Measurements from ENCODE around the gene SPSB1.

SPSB1 gene

GRCh38 chr1:9316512-9316911 is 23.8 kb downstream of the SPSB1 start:
- Mint-ChIP-seq H3K27ac (no peak overlapping the region), H3K9me3 (no peaks in the 10 kb centered on the region), H3K4me3 (no peak overlapping the region), H3K36me3 (ENCODE audit: insufficient read depth) (no peaks in the 10 kb centered on the region), H3K27me3 (peaks cover 0 to 15% of the 10 kb centered on the region in 2 donors), H3K4me1 (ENCODE audit: low read depth in 2 of 2) (peaks cover 9 to 16% of the 10 kb centered on the region in 2 donors)
- DNase-seq (no peak), ATAC-seq (replicated peaks) (no peak)

GRCh38 chr1:9317072-9317471 is 24.4 kb downstream of the SPSB1 start:
- Mint-ChIP-seq H3K27ac (peak overlapping the region in 1 of 2 donors; percentile 44), H3K4me3 (no peak overlapping the region), H3K4me1 (ENCODE audit: low read depth in 2 of 2) (peaks cover 9 to 18% of the 10 kb centered on the region in 2 donors)

GRCh38 chr1:9317591-9318417 is 25.1 kb downstream of the SPSB1 start:
- H3K36me3 Mint-ChIP-seq (ENCODE audit: insufficient read depth): no peaks in the 10 kb centered on the region
- DNase-seq (no peak), ATAC-seq (replicated peaks) (no peak)
- H3K27ac Mint-ChIP-seq: no peak overlapping the region
- peaks cover 9 to 18% of the 10 kb centered on the region in 2 donors for H3K4me1 Mint-ChIP-seq (ENCODE audit: low read depth in 2 of 2)
- H3K27me3 Mint-ChIP-seq: peaks cover 0 to 15% of the 10 kb centered on the region in 2 donors
- peak overlapping the region in 1 of 2 donors; percentile 21 for H3K4me3 Mint-ChIP-seq
- no peaks in the 10 kb centered on the region for H3K9me3 Mint-ChIP-seq

More at GRCh38 chr1:9317072-9317471, 24.4 kb downstream of the SPSB1 start:
- H3K36me3 Mint-ChIP-seq (ENCODE audit: insufficient read depth): no peaks in the 10 kb centered on the region
- H3K27me3 Mint-ChIP-seq: peaks cover 0 to 15% of the 10 kb centered on the region in 2 donors
- DNase-seq: no peak
- no peaks in the 10 kb centered on the region for H3K9me3 Mint-ChIP-seq
- ATAC-seq (replicated peaks): no peak

- Mint-ChIP-seq H3K9me3 (no peaks in the 10 kb centered on the region), H3K27me3 (peaks cover 0 to 15% of the 10 kb centered on the region in 2 donors), H3K36me3 (ENCODE audit: insufficient read depth) (no peaks in the 10 kb centered on the region), H3K27ac (no peak overlapping the region), H3K4me3 (no peak overlapping the region), H3K4me1 (ENCODE audit: low read depth in 2 of 2) (peaks cover 9 to 18% of the 10 kb centered on the region in 2 donors)
- DNase-seq (no peak), ATAC-seq (replicated peaks) (no peak)
Observed at GRCh38 chr1:9319208-9319788, 26.6 kb downstream of the SPSB1 start.

GRCh38 chr1:9319789-9320519 is 27.3 kb downstream of the SPSB1 start:
- no peak overlapping the region for H3K4me3 Mint-ChIP-seq
- no peaks in the 10 kb centered on the region for H3K36me3 Mint-ChIP-seq (ENCODE audit: insufficient read depth)
- H3K4me1 Mint-ChIP-seq (ENCODE audit: low read depth in 2 of 2): peaks cover 9 to 16% of the 10 kb centered on the region in 2 donors
- H3K27ac Mint-ChIP-seq: no peak overlapping the region
- DNase-seq (no peak), ATAC-seq (replicated peaks) (no peak)
- no peaks in the 10 kb centered on the region for H3K9me3 Mint-ChIP-seq
- H3K27me3 Mint-ChIP-seq: peaks cover 0 to 13% of the 10 kb centered on the region in 2 donors

GRCh38 chr1:9320520-9321479 is 28.1 kb downstream of the SPSB1 start:
- DNase-seq: no peak
- H3K36me3 Mint-ChIP-seq (ENCODE audit: insufficient read depth): no peaks in the 10 kb centered on the region

GRCh38 chr1:9321480-9321849 is 28.8 kb downstream of the SPSB1 start:
- Mint-ChIP-seq H3K27me3 (peaks cover 0 to 8% of the 10 kb centered on the region in 2 donors), H3K36me3 (ENCODE audit: insufficient read depth) (no peaks in the 10 kb centered on the region), H3K9me3 (no peaks in the 10 kb centered on the region), H3K4me1 (ENCODE audit: low read depth in 2 of 2) (peaks cover 0 to 5% of the 10 kb centered on the region in 2 donors), H3K4me3 (no peak overlapping the region), H3K27ac (no peak overlapping the region)
- DNase-seq: no peak
- no peak for ATAC-seq (replicated peaks)

More at GRCh38 chr1:9320520-9321479, 28.1 kb downstream of the SPSB1 start:
- peaks cover 0 to 11% of the 10 kb centered on the region in 2 donors for H3K27me3 Mint-ChIP-seq
- H3K4me1 Mint-ChIP-seq (ENCODE audit: low read depth in 2 of 2): peaks cover under 1 to 7% of the 10 kb centered on the region in 2 donors
- ATAC-seq (replicated peaks): no peak
- H3K27ac Mint-ChIP-seq: no peak overlapping the region
- no peak overlapping the region for H3K4me3 Mint-ChIP-seq
- H3K9me3 Mint-ChIP-seq: no peaks in the 10 kb centered on the region

GRCh38 chr1:9321986-9322660 is 29.4 kb downstream of the SPSB1 start:
- Mint-ChIP-seq H3K4me1 (ENCODE audit: low read depth in 2 of 2) (peaks cover 0 to 5% of the 10 kb centered on the region in 2 donors), H3K36me3 (ENCODE audit: insufficient read depth) (no peaks in the 10 kb centered on the region), H3K27ac (no peak overlapping the region), H3K27me3 (peaks cover 0 to 8% of the 10 kb centered on the region in 2 donors), H3K9me3 (no peaks in the 10 kb centered on the region), H3K4me3 (no peak overlapping the region)
- ATAC-seq (replicated peaks): no peak
- no peak for DNase-seq

- Mint-ChIP-seq H3K27me3 (peaks cover 0 to 8% of the 10 kb centered on the region in 2 donors), H3K4me1 (ENCODE audit: low read depth in 2 of 2) (peaks cover 0 to 5% of the 10 kb centered on the region in 2 donors), H3K4me3 (no peak overlapping the region), H3K27ac (no peak overlapping the region), H3K9me3 (no peaks in the 10 kb centered on the region), H3K36me3 (ENCODE audit: insufficient read depth) (no peaks in the 10 kb centered on the region)
- no peak for DNase-seq
- no peak for ATAC-seq (replicated peaks)
Observed at GRCh38 chr1:9322661-9323244, 30.1 kb downstream of the SPSB1 start.

GRCh38 chr1:9324246-9325096 is 31.8 kb downstream of the SPSB1 start:
- peaks cover 0 to 3% of the 10 kb centered on the region in 2 donors for H3K4me1 Mint-ChIP-seq (ENCODE audit: low read depth in 2 of 2)
- no peak for ATAC-seq (replicated peaks)
- no peak for DNase-seq
- H3K27ac Mint-ChIP-seq: no peak overlapping the region
- no peak overlapping the region for H3K4me3 Mint-ChIP-seq
- H3K9me3 Mint-ChIP-seq: no peaks in the 10 kb centered on the region
- no peaks in the 10 kb centered on the region for H3K36me3 Mint-ChIP-seq (ENCODE audit: insufficient read depth)
- peaks cover 0 to 8% of the 10 kb centered on the region in 2 donors for H3K27me3 Mint-ChIP-seq

- Mint-ChIP-seq H3K9me3 (no peaks in the 10 kb centered on the region), H3K27me3 (peaks cover 0 to 8% of the 10 kb centered on the region in 2 donors), H3K4me1 (ENCODE audit: low read depth in 2 of 2) (peaks cover 0 to 1% of the 10 kb centered on the region in 2 donors), H3K36me3 (ENCODE audit: insufficient read depth) (no peaks in the 10 kb centered on the region), H3K4me3 (no peak overlapping the region), H3K27ac (no peak overlapping the region)
- ATAC-seq (replicated peaks) (no peak), DNase-seq (no peak)
Observed at GRCh38 chr1:9326596-9326995, 33.9 kb downstream of the SPSB1 start.
